GM18505 (cell line): ENCODE data around the gene CDK11B.
"Not testable (repeated sequence)": the region's sequence is repeated elsewhere in the genome, so short reads cannot be mapped to it uniquely, and the experiment has no call there.

Experiments used
- ATAC-seq: cut with Tn5 transposase; IDR thresholded peaks from one replicate; pipeline ENCODE4 v1.9.1; 2021; ENCODE audit not compliant: unreplicated experiment
- POLR2A ChIP-seq: IDR thresholded peaks from 4 replicates; pipeline ENCODE4 v1.6.1; 2011; ENCODE audit warnings: borderline replicate concordance; ENCODE audit not compliant: insufficient read depth, insufficient read length; ENCODE audit errors: extremely low read depth

The CDK11B gene

DNA sequence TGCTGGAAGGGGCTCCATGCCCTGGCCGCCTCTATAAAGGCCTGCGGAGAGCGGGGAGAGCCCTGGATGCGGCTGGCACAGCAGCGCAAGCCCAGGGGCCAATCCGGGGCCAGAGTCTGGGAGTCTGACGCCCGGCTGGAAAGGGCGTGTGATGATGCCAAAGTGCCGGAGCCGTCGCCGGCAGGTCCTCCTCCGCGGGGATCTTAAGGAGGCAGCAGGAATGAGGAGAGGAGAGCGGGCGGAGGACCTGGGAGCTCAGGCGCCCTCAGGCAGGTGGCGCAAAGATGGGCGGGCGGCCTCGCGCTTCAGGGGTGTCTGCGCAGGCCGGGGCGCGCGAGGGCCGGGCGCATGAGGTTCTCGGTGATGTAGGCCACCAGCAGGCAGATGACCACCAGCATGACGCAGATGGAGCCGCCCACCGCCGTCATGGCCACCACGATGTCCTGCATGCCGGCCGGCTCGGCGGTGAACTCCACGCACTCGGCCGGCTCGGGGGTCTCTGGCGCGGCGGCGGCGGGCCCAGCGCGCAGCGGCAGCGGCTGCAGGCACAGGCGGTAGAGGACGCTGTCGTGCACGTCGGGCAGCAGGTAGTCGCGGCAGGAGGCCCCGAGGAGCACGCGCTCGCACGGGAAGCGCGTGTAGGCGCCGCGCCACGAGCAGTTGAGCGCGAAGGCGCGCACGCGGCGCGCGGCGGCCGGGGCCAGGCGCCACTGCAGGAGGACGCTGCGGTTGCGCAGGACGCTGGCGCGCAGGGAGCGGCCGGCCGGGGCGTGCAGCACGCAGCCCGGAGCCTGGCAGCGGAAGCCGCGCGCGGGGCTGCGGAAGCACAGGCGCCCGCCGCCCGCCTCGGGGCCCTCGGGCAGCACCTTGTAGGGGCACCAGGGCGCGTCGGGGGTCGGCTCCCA, 59.5 kb downstream of the CDK11B start:
- TF ChIP-seq POLR2A: no peak
- ATAC-seq: no peak

DNA sequence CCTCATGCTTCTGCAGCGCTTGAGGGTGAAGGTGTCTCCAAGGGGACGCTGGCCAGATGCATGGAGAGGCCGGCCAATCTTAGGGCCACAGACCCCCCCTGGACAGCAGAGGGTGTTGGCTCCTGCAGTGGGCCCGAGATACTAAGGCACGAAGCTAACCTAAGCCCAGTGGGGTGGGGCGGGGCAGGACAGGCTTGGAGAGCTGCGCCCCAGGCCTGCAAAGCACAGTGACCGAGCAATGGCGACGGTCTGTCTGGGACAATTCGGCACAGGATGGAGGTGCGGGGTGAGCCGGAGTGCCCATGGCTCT, 60.1 kb downstream of the CDK11B start:
- TF ChIP-seq POLR2A: no peak
- no peak for ATAC-seq

DNA sequence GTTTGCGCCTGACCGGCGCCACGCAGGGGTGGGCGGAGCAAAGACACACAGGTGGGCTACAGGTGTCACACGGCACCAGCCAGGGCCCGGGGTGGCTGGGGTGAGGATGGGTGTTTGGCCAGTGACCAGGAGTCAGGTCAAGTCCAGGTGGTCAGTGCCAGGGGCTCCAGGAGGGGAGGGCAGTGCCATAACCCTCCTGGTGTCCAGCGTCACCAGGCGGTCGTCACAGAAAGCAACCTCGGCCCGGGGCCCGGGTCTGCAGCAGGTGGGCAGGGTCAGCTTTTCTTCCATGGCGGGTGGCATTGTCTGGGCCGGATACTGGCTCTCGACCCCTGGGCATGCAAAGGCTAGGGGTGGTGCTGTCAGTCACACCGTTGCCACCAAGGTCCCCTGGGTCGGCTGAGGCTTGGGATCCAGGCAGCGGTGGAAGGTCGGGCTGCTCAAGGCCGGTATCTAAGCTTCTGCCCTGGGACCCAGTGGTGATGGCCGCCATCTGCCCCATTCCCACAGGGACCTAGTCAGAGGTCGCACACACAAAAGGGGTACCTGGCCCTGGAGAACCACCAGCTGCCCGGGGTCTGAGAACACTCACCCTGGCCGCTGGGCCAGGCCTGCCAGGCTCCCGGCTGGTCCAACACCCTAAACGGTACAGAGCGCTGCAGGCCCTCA, 60.6 kb downstream of the CDK11B start:
- ATAC-seq: no peak

DNA sequence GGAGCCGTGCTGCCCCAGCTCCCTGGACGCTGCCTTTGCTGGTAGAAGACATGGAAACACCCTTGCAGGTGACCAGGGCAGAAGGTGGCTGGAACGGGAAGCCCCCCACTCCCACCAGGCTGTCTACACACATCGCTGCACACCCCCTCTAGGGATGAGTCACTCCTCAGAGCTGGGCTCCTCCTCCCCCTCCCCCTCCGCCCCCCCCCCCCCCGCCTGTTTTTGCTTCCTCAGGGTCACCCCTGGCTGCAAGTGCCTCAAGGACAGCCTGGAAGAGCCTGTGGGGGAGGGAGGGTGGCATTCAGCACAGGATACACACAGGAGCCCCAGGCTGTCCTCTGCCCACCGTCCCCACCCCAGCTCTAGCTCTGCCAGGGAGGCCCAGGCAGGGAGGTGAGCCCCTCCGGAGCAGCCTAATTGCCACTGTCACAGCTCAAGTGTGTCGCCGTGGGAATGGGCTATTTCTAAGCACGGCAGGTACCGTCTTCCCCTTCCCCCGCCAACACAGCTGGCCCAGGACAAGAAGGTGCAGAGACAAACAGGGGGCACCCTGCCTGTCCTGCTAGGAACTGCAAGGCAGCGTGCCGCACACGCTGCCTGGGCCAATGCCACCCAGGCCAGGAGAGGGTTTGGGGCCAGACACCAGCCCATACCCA, 61.4 kb downstream of the CDK11B start:
- no peak for ATAC-seq
- no peak for TF ChIP-seq POLR2A

More for the DNA sequence above, 60.6 kb downstream of the CDK11B start:
- TF ChIP-seq POLR2A: no peak

DNA sequence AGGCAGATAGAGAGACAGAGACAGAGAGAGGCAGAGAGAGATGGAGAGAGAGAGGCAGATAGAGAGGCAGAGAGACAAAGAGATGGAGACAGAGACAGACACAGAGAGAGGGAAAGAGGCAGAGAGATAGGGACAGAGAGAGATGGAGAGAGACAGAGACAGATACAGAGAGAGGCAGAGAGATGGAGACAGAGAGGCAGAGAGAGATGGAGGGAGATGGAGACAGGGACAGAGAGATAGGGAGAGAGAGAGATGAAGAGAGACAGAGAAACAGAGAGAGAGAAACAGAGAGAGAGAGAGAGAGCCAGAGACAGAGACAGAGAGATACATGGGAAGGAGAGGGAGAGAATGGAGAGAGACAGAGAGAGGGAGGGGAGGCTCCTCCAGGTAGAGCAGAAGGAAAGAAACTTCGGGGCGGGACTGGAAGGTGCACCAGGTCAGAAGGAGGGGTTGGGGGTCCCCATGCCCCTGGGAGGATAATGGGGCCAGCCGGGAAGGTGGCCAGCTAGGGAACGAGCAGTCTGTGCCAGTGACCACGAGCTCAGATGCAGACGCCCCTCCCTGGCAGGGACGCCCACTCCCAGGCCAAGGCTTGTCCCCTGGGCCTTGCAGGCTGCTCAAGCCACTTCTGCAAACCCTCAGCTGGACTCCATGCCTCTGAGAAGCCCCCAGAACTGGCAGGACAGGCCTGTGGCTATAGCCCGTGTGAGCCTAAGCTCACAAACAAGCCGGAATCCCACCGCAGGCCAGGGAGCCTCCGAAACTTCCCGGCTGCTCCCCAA, 62.1 kb downstream of the CDK11B start:
- no peak for ATAC-seq
- no peak for TF ChIP-seq POLR2A

DNA sequence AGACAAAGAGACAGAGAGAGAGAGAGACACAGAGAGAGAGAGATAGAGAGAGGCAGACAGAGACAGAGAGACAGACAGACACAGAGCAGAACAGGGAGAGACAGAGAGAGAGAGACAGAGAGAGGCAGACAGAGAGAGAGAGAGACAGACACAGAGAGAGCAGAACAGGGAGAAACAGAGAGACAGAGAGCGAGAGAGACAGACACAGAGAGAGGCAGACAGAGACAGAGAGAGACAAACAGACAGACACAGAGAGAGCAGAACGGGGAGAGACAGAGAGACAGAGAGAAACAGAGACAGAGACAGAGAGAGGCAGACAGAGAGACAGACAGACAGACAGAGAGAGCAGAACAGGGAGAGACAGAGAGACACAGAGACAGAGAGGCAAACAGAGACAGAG, 63.5 kb downstream of the CDK11B start:
- ATAC-seq: not testable (repeated sequence)

DNA sequence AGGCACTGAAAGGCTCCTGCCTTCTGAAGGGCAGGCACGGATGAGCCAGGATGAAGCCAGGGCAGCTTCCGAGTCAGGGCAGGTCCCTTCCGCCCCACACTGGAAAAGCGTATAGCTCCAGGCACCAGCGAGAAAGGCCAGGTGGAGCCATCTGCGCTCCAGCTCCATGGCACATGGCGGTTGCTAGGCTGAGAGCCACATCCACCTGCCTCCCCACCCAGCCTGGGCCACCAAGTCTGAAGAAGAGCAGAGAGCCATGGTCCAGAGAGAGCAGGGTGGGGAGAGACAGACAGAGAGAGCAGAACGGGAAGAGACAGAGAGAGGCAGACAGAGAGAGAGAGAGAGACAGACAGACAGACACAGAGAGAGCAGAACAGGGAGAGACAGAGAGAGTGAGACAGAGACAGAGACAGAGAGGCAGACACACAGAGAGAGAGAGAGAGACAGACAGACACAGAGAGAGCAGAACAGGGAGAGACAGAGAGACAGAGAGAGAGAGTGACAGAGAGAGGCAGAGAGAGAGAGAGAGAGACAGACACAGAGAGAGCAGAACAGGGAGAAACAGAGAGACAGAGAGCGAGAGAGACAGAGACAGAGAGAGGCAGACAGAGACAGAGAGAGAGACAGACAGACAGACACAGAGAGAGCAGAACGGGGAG, 64.1 kb downstream of the CDK11B start:
- ATAC-seq: no peak
- no peak for TF ChIP-seq POLR2A

DNA sequence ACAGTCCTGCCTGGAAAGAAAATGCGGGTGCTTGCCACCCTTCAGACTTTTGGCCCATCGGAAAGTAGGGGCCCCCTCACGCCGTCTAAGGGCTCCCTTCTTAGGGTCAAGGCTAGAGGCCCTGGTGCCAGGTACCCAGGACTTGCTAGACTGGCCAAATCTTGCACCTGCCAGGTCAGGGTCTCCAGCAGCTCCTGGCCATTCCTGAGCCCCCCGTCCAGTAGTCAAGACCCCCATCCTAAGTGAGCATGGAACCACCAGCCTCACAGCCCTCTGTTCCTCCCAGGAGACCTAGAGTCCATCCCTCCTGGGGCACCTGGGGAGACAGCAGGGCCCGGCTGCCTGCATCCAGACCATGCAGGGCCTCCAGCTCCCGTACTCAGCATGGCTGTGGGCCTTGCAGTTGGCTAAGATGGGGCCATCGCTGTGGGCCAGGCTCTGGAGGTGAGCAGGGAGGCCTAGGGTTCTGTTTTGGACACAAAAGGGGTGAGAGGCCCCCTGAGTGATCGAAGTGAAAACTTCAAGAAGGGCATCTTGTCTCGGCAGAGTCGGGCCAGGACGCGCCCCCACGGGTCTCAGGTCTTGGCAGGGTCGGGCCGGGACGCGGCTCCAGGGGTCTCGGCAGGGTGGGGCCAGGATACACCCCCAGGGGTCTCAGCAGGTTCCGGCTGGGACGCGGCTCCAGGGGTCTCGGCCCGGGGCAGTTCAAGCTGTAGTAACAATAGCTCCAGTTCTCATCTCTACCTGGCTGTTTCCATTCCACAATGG, 64.8 kb downstream of the CDK11B start:
- TF ChIP-seq POLR2A: no peak
- ATAC-seq: no peak

DNA sequence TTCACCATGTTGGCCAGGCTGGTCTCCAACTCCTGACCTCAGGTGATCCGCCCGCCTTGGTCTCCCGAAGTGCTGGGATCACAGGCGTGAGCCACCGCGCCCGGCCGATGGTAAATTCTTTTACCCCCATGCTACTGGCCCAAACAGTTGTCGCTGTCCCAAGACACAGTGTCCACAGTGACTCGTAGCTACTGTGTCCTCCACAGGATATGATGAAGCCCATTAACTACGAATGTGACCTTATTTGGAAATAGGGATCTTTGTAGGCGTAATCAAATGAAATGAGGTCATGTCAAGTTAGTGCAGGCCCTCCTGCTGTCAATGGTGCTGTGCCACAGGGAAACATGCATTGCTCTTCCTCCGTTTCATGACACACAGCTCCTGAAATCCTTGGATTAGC, 67.4 kb downstream of the CDK11B start:
- TF ChIP-seq POLR2A: no peak
- no peak for ATAC-seq
